HCT116 (cell line): Measurements from ENCODE around the gene TMEM186. TPM values are rescaled to one million over a fixed set of nuclear protein-coding genes. Genes with fewer than 3 reads are reported as not detected.
"Not testable (repeated sequence)": the region's sequence is repeated elsewhere in the genome, so short reads cannot be mapped to it uniquely, and the experiment has no call there.

Source experiments
- ATAC-seq: fragments of 200-7000 bp; cut with Tn5 transposase; 2 replicates; pipeline ENCODE4 v1.9.1; 2020; ENCODE audit warnings: mild to moderate bottlenecking, moderate library complexity
- BruUV-seq: library from RNA; stranded (reverse); fragments of 400-500 nt; replicated peaks from 2 replicates; lab custom pipeline; 2021; lab: Mats Ljungman, UMichigan
- CTCF ChIA-PET: fragments of 300-600 bp; sonication (Branson Sonifier 250); formaldehyde crosslinking; loops from one replicate; lab custom pipeline; 2021; ENCODE audit warnings: antibody characterized with exemption; lab: Charles Lee
- POLR2A ChIA-PET: fragments of 300-600, 350-600 bp; sonication (Branson Sonifier 250); formaldehyde crosslinking; loops from one replicate; lab custom pipeline; 2021; ENCODE audit warnings: antibody characterized with exemption; lab: Charles Lee
- RAD21 ChIA-PET, 2 experiments: fragments of 300-600 bp; sonication (Branson Sonifier 250); formaldehyde crosslinking; loops; one replicate each; lab custom pipeline; 2023; ENCODE audit warnings: low total read pairs in 2 of 2; ENCODE audit not compliant: uncharacterized antibody in 2 of 2, unreplicated experiment in 2 of 2, low non-redundant PET in 1 of 2; lab: Charles Lee
- DNase-seq: peaks from one replicate; pipeline ENCODE4 v3.0.0-alpha.2; 2010; ENCODE audit warnings: low read depth, low spot score
- H2AFZ ChIP-seq: fragments of 200-600 bp; shearing (Covaris generic), sonication (generic); 2 replicates; pipeline ENCODE4 v1.6.1; 2017; ENCODE audit warnings: low read depth, mixed run types, mixed read lengths, antibody characterized with exemption, low read length; ENCODE audit not compliant: poor library complexity, severe bottlenecking
- H3K27ac ChIP-seq: 2 replicates; pipeline ENCODE4 v1.5.1; 2012; ENCODE audit warnings: low read depth, low read length
- H3K27me3 ChIP-seq: fragments of 200-600 bp; sonication (generic); 2 replicates; pipeline ENCODE4 v1.6.1; 2016; ENCODE audit warnings: mixed run types, low read length, mixed read lengths; ENCODE audit not compliant: insufficient read depth
- H3K36me3 ChIP-seq, 2 experiments: fragments of 200-500 bp in 1 of 2; fragments of 200-600 bp in 1 of 2; sonication (Bioruptor generic) in 1 of 2; sonication (generic) in 1 of 2; 2 replicates each; pipeline versions ENCODE4 v1.5.1 to v1.6.1; 2014 to 2016; ENCODE audit warnings: low read length in 2 of 2, inconsistent platforms in 1 of 2, mixed read lengths in 1 of 2, mixed run types in 1 of 2; ENCODE audit not compliant: insufficient read depth in 2 of 2, control insufficient read depth in 1 of 2
- H3K4me1 ChIP-seq, 2 experiments: fragments of 200-600 bp in 1 of 2; sonication (generic) in 1 of 2; 2 replicates each; pipeline versions ENCODE4 v1.5.1 to v1.6.1; 2012 to 2017; ENCODE audit warnings: low read length in 2 of 2, inconsistent platforms in 1 of 2, mild to moderate bottlenecking in 1 of 2, mixed read lengths in 1 of 2, mixed run types in 1 of 2, moderate library complexity in 1 of 2; ENCODE audit not compliant: insufficient read depth in 2 of 2, control insufficient read depth in 1 of 2
- H3K4me2 ChIP-seq: fragments of 200-600 bp; sonication (generic); 2 replicates; pipeline ENCODE4 v1.6.1; 2017; ENCODE audit warnings: mixed run types, low read length, mixed read lengths
- H3K4me3 ChIP-seq, 2 experiments: fragments of 200-600 bp in 1 of 2; sonication (generic) in 1 of 2; replicated peaks in 1 of 2; 2 replicates each; pipeline ENCODE4 v1.5.1; 2011 to 2016; ENCODE audit warnings: low read length in 2 of 2, control low read depth in 1 of 2, low read depth in 1 of 2, mild to moderate bottlenecking in 1 of 2, mixed read lengths in 1 of 2, mixed run types in 1 of 2
- H3K79me2 ChIP-seq: fragments of 200-600 bp; sonication (generic); 2 replicates; pipeline ENCODE4 v1.6.1; 2017; ENCODE audit warnings: mild to moderate bottlenecking, mixed run types, low read length, moderate library complexity, mixed read lengths; ENCODE audit not compliant: insufficient read depth
- H3K9ac ChIP-seq: fragments of 200-600 bp; sonication (generic); 2 replicates; pipeline ENCODE4 v1.6.1; 2016; ENCODE audit warnings: low read length, mixed read lengths
- H3K9me2 ChIP-seq: fragments of 200-600 bp; sonication (generic), shearing (Covaris generic); 2 replicates; pipeline ENCODE4 v1.6.1; 2017; ENCODE audit warnings: mixed run types, mild to moderate bottlenecking, moderate library complexity; ENCODE audit not compliant: insufficient read depth
- H3K9me3 ChIP-seq, 2 experiments: fragments of 200-500 bp in 1 of 2; fragments of 200-600 bp in 1 of 2; sonication (Bioruptor generic) in 1 of 2; sonication (generic) in 1 of 2; 2 replicates each; pipeline ENCODE4 v1.6.1; 2014 to 2017; ENCODE audit warnings: low read length in 2 of 2, mixed read lengths in 2 of 2, inconsistent platforms in 1 of 2, low read depth in 1 of 2, mild to moderate bottlenecking in 1 of 2, mixed run types in 1 of 2, moderate library complexity in 1 of 2; ENCODE audit not compliant: control insufficient read depth in 1 of 2, insufficient read depth in 1 of 2
- H4K20me1 ChIP-seq: fragments of 200-600 bp; sonication (generic), shearing (Covaris generic); 2 replicates; pipeline ENCODE4 v1.6.1; 2017; ENCODE audit warnings: mixed run types, mild to moderate bottlenecking, moderate library complexity; ENCODE audit not compliant: insufficient read depth
- CTCF ChIP-seq, 3 experiments: fragments of 200-600 bp in 1 of 3; sonication (generic) in 1 of 3; IDR thresholded peaks in 2 of 3; conservative IDR thresholded peaks in 1 of 3; 2 replicates each; pipeline ENCODE4 v1.5.1; 2012 to 2017; ENCODE audit warnings: low read depth in 2 of 3, low read length in 2 of 3, antibody characterized with exemption in 1 of 3, borderline replicate concordance in 1 of 3, control low read depth in 1 of 3, mild to moderate bottlenecking in 1 of 3, mixed read lengths in 1 of 3, mixed run types in 1 of 3, moderate library complexity in 1 of 3; ENCODE audit not compliant: insufficient read depth in 1 of 3
- ELF1 ChIP-seq: IDR thresholded peaks from 2 replicates; pipeline ENCODE4 v1.6.1; 2012; ENCODE audit warnings: low read depth, borderline replicate concordance
- JUND ChIP-seq: IDR thresholded peaks from 2 replicates; pipeline ENCODE4 v1.6.1; 2012
- MAX ChIP-seq: IDR thresholded peaks from 2 replicates; pipeline ENCODE4 v1.6.1; 2012
- RAD21 ChIP-seq: IDR thresholded peaks from 2 replicates; pipeline ENCODE4 v1.6.1; 2012; ENCODE audit warnings: low read depth, mild to moderate bottlenecking
- SIN3A ChIP-seq: IDR thresholded peaks from 2 replicates; pipeline ENCODE4 v1.6.1; 2012; ENCODE audit warnings: low read depth
- SRF ChIP-seq: IDR thresholded peaks from 2 replicates; pipeline ENCODE4 v1.6.1; 2012; ENCODE audit warnings: low read depth
- ZNF274 ChIP-seq: fragments of 200-500 bp; sonication (Bioruptor generic); IDR thresholded peaks from 2 replicates; pipeline ENCODE4 v1.6.1; 2014; ENCODE audit warnings: mild to moderate bottlenecking, low read depth, low read length, inconsistent platforms
- intact Hi-C: fragments of 100-400 bp; cut with micrococcal nuclease; formaldehyde crosslinking; loops from 2 replicates; pipeline ENCODE4 v1.10.0; 2022
- total RNA-seq: library from RNA; stranded (reverse); gene quantifications from one replicate; pipeline ENCODE4 v1.2.1, GENCODE V29; 2021; ENCODE audit not compliant: unreplicated experiment

TMEM186 gene
- total RNA-seq, 1 experiment from 2014 or later = 14.0 TPM

DNA sequence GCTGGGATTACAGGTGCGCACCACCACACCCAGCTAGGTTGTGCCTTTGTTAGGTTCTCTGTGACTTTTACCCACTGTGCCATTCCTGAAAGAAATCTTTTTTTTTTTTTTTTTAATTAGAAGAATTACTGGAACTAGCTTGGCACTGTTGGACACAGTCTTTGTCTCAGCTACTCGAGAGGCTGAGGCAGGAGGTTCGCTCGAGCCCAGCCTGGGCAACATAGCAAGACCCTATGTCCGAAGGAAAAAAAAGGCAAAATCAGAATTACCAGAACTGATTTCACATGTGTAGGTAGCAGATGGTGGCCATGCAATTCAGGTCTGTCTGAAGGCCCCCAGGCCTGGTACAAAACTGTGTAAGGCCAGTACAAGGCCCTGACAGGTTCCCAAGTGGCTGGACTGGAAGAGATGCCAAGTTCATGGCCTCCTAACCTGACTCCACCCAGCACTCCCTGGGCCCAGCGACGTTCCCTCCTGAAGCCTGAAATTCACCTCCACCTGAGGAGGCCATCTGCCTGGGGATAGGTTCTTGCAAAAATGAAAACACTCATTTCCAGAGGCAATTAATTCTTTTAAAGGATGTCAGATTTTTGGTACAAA, 48.4 kb upstream of the TMEM186 start:
- intact Hi-C loops = no loop called here
- H3K79me2 ChIP-seq = peaks cover 30% of the 10 kb centered on the region
- H3K27me3 ChIP-seq = no peaks in the 10 kb centered on the region
- ChIA-PET POLR2A (no interaction called here), RAD21 (no interaction called here), CTCF (no interaction called here)
- H3K27ac ChIP-seq = no peak overlapping the region
- no peaks in the 10 kb centered on the region; a peak in 1 of 4 replicates for H3K4me1 ChIP-seq
- DNase-seq = no peak
- H3K9ac ChIP-seq = no peak overlapping the region
- H3K36me3 ChIP-seq = peaks cover 8 to 25% of the 10 kb centered on the region in 2 experiments; a peak in 3 of 4 replicates
- H2AFZ ChIP-seq = no peak overlapping the region
- H3K4me3 ChIP-seq = no peak overlapping the region
- H3K9me3 ChIP-seq = no peaks in the 10 kb centered on the region
- ATAC-seq = no peak
- H3K9me2 ChIP-seq = no peaks in the 10 kb centered on the region
- H3K4me2 ChIP-seq = no peak overlapping the region
- H4K20me1 ChIP-seq = no peaks in the 10 kb centered on the region
- TF ChIP-seq SIN3A (no peak), ELF1 (no peak), SRF (no peak), CTCF (IDR thresholded peaks at IDR 0.05 in 2 of 3, conservative IDR thresholded peaks at IDR 0.05 in 1 of 3; ENCODE audit: borderline replicate concordance in 1 of 3, insufficient read depth in 1 of 3, low read depth in 2 of 3, low read length in 2 of 3) (no peak), ZNF274 (no peak), MAX (no peak), JUND (no peak), RAD21 (no peak)
- TF ChIP-seq, all 23 proteins: peak for 0
- no TSS peak for BruUV-seq

GRCh38 chr16:8843296-8843695, 45.9 kb upstream of the TMEM186 start:
- RAD21 ChIA-PET, H3K9ac ChIP-seq: not testable (repeated sequence)

GRCh38 chr16:8842016-8842415, 44.6 kb upstream of the TMEM186 start:
- H4K20me1 ChIP-seq, H3K9me3 ChIP-seq, H3K9ac ChIP-seq, intact Hi-C loops, H2AFZ ChIP-seq, H3K36me3 ChIP-seq, H3K27ac ChIP-seq, H3K27me3 ChIP-seq, BruUV-seq, CTCF ChIA-PET, ATAC-seq, H3K4me2 ChIP-seq, RAD21 ChIA-PET, H3K4me1 ChIP-seq, H3K9me2 ChIP-seq, DNase-seq, H3K4me3 ChIP-seq, POLR2A ChIA-PET: not testable (repeated sequence)
- peaks cover 27% of the 10 kb centered on the region for H3K79me2 ChIP-seq

More at GRCh38 chr16:8843296-8843695, 45.9 kb upstream of the TMEM186 start:
- H3K27ac ChIP-seq, CTCF ChIA-PET, DNase-seq, H3K36me3 ChIP-seq, ATAC-seq, H3K4me2 ChIP-seq, H3K4me1 ChIP-seq, H3K9me2 ChIP-seq, H2AFZ ChIP-seq, H4K20me1 ChIP-seq, BruUV-seq, H3K9me3 ChIP-seq, H3K27me3 ChIP-seq, POLR2A ChIA-PET, intact Hi-C loops, H3K4me3 ChIP-seq: not testable (repeated sequence)
- peaks cover 30% of the 10 kb centered on the region for H3K79me2 ChIP-seq
